Stimulated activated CD4-positive, alpha-beta T cell treated with anti-CD3 and anti-CD28 coated beads, Interleukin-2, amount 100 ng/mL, for 48 hours (primary cell): Measurements from ENCODE around the gene DCUN1D3.

Experiments
- DNase-seq, 2 donors: peaks; one replicate each; pipeline ENCODE4 v3.0.0-alpha.2; 2020

The DCUN1D3 gene

GRCh38 chr16:20918486-20919239 is 18.5 kb upstream of the DCUN1D3 start:
- no peak for DNase-seq

GRCh38 chr16:20916942-20917341 is 16.8 kb upstream of the DCUN1D3 start:
- no peak for DNase-seq

- DNase-seq, result no peak
Observed at GRCh38 chr16:20916289-20916688, 16.1 kb upstream of the DCUN1D3 start.

- no peak for DNase-seq
Observed at GRCh38 chr16:20911361-20911760, 11.2 kb upstream of the DCUN1D3 start.

- DNase-seq, result no peak
Observed at GRCh38 chr16:20910781-20911321, 10.7 kb upstream of the DCUN1D3 start.

- no peak for DNase-seq
Observed at GRCh38 chr16:20906341-20907255, 6.4 kb upstream of the DCUN1D3 start.

- no peak for DNase-seq
Observed at GRCh38 chr16:20905576-20905975, 5.4 kb upstream of the DCUN1D3 start.

- DNase-seq, result no peak
Observed at GRCh38 chr16:20904507-20905081, 4.4 kb upstream of the DCUN1D3 start.

GRCh38 chr16:20903899-20904506 is 3.8 kb upstream of the DCUN1D3 start:
- no peak for DNase-seq

GRCh38 chr16:20903116-20903898 is 3.1 kb upstream of the DCUN1D3 start:
- no peak for DNase-seq

GRCh38 chr16:20902426-20902825 is 2.3 kb upstream of the DCUN1D3 start:
- DNase-seq, result no peak

- DNase-seq, result no peak
Observed at GRCh38 chr16:20901436-20902112, 1.4 kb upstream of the DCUN1D3 start.

- no peak for DNase-seq
Observed at GRCh38 chr16:20901068-20901435, 894 bp upstream of the DCUN1D3 start.

- DNase-seq, result no peak
Observed at GRCh38 chr16:20899477-20900298, 470 bp downstream of the DCUN1D3 start.

GRCh38 chr16:20899071-20899470 is 1.1 kb downstream of the DCUN1D3 start:
- no peak for DNase-seq

GRCh38 chr16:20897922-20898321 is 2.2 kb downstream of the DCUN1D3 start:
- no peak for DNase-seq

GRCh38 chr16:20897253-20897897 is 2.8 kb downstream of the DCUN1D3 start:
- DNase-seq, result no peak

GRCh38 chr16:20894388-20894787 is 5.8 kb downstream of the DCUN1D3 start:
- DNase-seq, result no peak

- DNase-seq, result no peak
Observed at GRCh38 chr16:20889625-20890275, 10.4 kb downstream of the DCUN1D3 start.

GRCh38 chr16:20887207-20887606 is 13.0 kb downstream of the DCUN1D3 start:
- no peak for DNase-seq
